ENCODE results near the gene UNK. TPM values are rescaled to one million over a fixed set of nuclear protein-coding genes. Genes with fewer than 3 reads are reported as not detected.

Gene UNK
- total and polyA plus RNA-seq, 2 of the 13 experiments (the other 11 are each of a cell fraction or from before 2014, with no cell fraction given), result 31.6 to 33.0 TPM

GRCh38 chr17:75843577-75844529 lies 59.2 kb downstream of the UNK start, which contains the start of gene UNC13D (continued):
- 0 out of 2 replicates have a peak, but pooled peaks have one; percentile 40 for TF ChIP-seq ZNF512B (CRISPR knock-in tag; IDR thresholded peaks at IDR 0.05; ENCODE audit: borderline replicate concordance)
- TF ChIP-seq ZNF629 (CRISPR knock-in tag; conservative IDR thresholded peaks at IDR 0.05), result 0 out of 2 replicates have a peak, but pooled peaks have one; percentile 7
- TF ChIP-seq GZF1 (CRISPR knock-in tag; IDR thresholded peaks at IDR 0.05), result 0 out of 2 replicates have a peak, but pooled peaks have one; percentile 6
- no peak for TF ChIP-seq MXD1 (CRISPR knock-in tag; IDR thresholded peaks at IDR 0.05)
- peak; percentile 34; the same call in 1 of the 2 replicates for TF ChIP-seq BORCS8-MEF2B (CRISPR knock-in tag; IDR thresholded peaks at IDR 0.05)
- TF ChIP-seq ZNF331 (CRISPR knock-in tag; IDR thresholded peaks at IDR 0.05), result peak; percentile 14; the same call in 1 of the 2 replicates
- no peak for TF ChIP-seq ZNF282 (IDR thresholded peaks at IDR 0.05; ENCODE audit: partially characterized antibody)
- TF ChIP-seq ZBTB7A (CRISPR knock-in tag; IDR thresholded peaks at IDR 0.05), result peak; percentile 87; the same call in 1 of the 2 replicates
- TF ChIP-seq EED (CRISPR knock-in tag; IDR thresholded peaks at IDR 0.05), result peak; percentile 64; the same call in 1 of the 2 replicates
- peak; percentile 78; the same call in 1 of the 2 replicates for TF ChIP-seq ZNF337 (CRISPR knock-in tag; IDR thresholded peaks at IDR 0.05; ENCODE audit: borderline replicate concordance, low read depth)
- TF ChIP-seq ZMYM3 (CRISPR knock-in tag; IDR thresholded peaks at IDR 0.05), result 0 out of 2 replicates have a peak, but pooled peaks have one; percentile 46
- TF ChIP-seq TEAD3 (CRISPR knock-in tag; optimal IDR thresholded peaks at IDR 0.05; ENCODE audit: borderline replicate concordance), result peak; percentile 53
- no peak for TF ChIP-seq ATM (IDR thresholded peaks at IDR 0.05; ENCODE audit: borderline replicate concordance)
- TF ChIP-seq SMARCC2 (IDR thresholded peaks at IDR 0.05), result no peak
- TF ChIP-seq SNRNP70 (IDR thresholded peaks at IDR 0.05; ENCODE audit: low read depth, low read length), result no peak
- no peak for TF ChIP-seq ZNF10 (CRISPR knock-in tag; IDR thresholded peaks at IDR 0.05; ENCODE audit: borderline replicate concordance, low read depth)
- no peak for TF ChIP-seq ATRX (CRISPR knock-in tag; IDR thresholded peaks at IDR 0.05; ENCODE audit: borderline replicate concordance)
- TF ChIP-seq KAT2B (IDR thresholded peaks at IDR 0.05; ENCODE audit: borderline replicate concordance, low read depth, low read length), result no peak
- TF ChIP-seq ZNF816 (CRISPR knock-in tag; IDR thresholded peaks at IDR 0.05; ENCODE audit: borderline replicate concordance), result peak; percentile 89; the same call in 1 of the 2 replicates
- peak; percentile 79 for TF ChIP-seq ZNF740 (CRISPR knock-in tag; IDR thresholded peaks at IDR 0.05)
- 0 out of 2 replicates have a peak, but pooled peaks have one; percentile 10 for TF ChIP-seq PBX2 (CRISPR knock-in tag; IDR thresholded peaks at IDR 0.05)
- no peak for TF ChIP-seq ZNF20 (CRISPR knock-in tag; IDR thresholded peaks at IDR 0.05)
- TF ChIP-seq ZNF598 (CRISPR knock-in tag; IDR thresholded peaks at IDR 0.05; ENCODE audit: borderline replicate concordance), result peak; percentile 50; the same call in 1 of the 2 replicates

Data from HepG2 (cell line).